HL-60/S4 (cell line): ENCODE data around the gene FN3K.

ENCODE experiments used
- in situ Hi-C: fragments of 300-500 bp; cut with MboI; formaldehyde crosslinking; loops from 2 replicates; pipeline ENCODE4 v1.14.3; 2022; ENCODE audit warnings: low sequenced_read_pairs

The FN3K gene

DNA sequence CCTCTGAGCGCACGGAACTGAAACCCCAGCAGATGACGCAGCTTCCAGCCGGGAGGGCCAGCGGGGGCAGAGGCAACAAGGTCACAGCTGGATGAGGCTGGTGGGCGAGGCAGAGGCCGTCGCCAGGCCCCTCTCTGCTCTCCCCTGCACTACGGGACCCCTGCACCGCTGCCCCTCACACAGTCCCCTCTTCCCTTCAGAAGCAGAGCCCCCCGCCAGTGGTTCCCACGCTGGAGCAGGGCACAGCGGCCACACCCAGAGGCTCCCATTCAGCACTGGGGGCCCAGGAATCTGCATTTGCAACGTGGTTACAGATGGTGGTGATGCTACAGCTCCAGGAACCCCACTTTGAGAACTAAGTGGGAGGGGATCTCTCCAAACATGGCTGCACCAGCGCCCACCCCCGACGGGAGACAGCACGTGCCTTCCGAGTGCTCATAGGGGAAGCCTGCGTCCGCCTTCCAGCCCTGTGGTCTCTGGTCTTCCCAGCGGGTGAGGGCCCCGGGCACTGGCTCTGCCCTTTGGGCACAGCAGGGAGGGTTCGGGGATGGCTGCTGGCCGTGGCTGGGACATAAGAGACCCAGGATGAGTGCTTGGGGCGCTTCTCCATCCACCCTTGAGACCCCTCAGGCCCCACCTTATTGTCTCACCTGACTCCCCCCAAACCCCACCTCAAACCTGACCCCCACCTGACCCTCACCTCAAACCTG, 32.2 kb upstream of the FN3K start:
- in situ Hi-C loops, result no loop called here

DNA sequence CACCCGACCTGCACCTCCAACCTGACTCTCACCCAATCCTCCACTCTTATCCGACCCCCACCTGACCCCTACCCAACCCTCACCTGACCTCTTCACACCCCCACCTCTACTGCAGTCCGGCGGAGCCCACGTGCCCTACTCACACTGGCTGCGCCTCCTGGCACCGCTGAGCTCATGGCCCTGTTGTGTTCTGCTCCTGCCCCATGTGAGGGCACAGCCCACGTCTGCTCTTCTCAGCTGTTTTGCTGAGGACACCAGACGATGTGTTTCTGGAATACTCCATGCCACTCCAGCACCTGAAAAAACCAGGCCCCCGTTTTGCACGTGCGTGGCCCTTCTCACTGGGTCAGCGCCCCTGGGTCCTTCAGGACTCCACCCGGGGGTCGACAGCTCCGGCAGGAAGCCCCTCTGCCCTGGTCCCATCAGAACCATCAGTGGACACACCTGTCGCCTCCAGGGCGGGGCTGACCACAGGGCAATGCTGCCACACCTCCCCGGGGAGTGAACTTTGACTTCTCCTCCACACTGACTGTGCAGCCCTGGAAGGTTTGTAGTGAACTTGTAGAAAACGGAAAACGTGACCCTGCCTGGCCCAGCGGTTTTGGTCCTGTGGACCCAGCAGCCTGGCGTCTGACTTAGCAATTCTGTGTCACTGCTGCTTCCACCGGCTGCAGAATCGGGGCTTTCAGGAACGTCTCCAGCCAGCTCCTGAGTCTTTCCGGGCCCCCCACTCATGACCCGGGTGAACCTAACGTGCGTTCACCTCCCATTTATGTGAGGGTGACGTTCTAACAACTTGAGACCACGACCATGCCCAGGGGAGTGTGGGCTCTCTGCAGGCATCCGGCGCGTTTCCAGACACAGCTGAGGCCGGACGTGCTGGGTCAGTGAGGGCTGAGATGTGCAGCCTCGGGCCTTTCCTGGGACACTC, 31.2 kb upstream of the FN3K start:
- in situ Hi-C loops, result no loop called here

DNA sequence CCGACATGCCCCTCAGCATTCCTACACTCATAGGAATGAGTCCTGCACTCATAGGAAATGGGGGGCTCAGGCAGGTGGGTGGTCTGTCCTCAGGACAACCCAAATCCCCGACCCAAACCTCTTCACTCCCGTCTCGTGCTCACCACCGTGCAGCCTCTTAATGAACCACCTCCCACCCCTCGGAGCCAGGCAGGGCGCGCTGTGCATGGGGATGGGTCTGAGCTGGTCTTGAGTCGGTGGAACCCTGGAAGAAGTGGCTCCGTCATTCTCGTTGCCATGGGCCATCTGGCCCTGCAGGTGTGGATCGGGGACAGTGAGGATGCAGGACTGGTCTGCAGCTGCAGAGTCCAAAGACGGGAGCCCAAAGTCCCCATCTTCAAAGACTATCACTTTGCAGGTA, 30.5 kb upstream of the FN3K start:
- in situ Hi-C loops, result no loop called here

DNA sequence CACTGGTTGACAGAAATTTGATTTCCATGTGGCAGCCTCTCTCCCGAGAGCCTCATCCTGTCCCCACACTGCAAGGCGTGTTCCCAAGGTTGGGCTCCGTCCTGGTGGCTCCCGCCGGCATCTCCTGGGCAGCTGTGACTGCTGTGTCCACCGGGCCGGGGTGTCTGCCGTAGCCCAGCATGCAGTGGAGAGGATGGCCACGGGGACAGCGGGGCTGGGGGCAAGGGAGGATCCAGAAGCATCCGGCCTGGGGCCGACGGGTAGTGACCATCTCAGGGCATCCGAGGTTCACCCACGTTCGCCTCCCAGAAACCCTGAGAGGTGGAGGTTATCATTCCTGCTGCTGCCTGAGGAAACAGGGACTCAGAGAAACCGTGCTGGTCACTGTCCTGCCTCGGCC, 29.7 kb upstream of the FN3K start:
- in situ Hi-C loops, result no loop called here

DNA sequence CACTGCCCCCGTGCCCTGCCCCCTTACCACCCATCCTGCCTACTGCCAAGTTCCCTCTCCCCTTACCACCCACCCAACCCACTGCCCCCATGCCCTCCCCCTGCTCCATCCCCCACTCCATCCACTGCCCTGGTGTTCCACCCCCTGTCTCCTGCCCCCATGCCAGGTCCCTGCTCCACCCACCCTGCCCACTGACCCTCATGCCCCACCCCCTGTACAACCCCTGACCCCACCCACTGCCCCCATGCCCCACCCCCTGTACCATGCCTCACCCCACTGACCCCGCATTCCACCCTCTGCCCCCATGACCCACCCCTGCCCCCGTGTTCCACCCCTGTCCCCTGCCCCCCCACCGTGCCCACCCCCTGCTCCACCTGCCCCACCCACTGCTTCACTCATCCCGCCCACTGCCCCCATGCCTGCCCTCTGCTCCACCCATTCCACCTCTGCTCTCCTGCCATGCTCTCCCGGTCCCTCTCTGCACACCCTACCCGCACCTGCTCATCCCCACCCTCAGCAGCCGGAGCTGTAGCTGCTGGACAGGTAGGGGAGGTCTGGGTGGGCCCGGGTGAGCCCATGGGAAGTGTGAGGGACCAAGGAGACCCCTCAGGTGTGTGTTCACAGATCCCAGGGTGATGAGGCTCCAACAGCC, 26.3 kb upstream of the FN3K start:
- in situ Hi-C loops, result no loop called here

DNA sequence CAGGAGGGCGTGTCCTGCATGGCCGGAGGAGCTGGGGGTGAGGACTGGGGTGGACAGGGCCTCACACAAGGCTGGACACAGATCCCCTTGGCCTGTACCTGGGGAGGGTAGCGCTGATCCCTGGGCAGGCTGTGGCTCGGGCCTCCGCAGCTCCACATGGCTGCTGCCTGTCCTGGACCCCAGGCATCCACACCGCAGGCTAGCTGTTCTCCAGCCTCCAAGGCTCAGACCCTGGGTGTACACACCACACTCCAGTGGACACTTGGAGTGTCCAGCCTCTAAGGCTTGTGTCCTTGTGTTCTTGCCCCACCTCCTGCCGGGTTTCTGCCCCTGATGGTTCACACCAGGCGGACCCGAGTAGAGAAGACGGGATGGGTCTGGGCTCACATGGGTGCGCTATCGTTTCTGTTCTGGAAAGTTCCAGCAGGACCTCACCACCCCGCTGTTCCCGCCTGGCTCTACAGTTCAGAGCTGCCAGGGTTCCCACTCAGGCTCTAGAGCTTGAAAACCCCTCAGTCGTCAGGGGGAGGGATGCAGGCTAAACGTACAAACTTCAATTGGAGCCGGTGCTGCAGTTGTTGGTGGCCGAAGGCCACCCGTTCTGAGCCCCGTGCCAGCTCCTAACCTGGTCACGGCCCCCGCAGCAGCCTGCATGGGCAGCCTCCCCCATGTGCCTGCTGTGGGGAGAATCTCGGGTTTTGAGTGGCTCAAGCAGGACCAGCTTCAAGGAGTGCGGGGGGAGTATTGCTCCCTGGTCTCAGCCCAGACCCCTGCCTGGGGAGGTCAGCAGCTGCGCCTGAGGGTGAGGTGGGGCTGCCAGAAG, 25.5 kb upstream of the FN3K start:
- in situ Hi-C loops, result no loop called here

DNA sequence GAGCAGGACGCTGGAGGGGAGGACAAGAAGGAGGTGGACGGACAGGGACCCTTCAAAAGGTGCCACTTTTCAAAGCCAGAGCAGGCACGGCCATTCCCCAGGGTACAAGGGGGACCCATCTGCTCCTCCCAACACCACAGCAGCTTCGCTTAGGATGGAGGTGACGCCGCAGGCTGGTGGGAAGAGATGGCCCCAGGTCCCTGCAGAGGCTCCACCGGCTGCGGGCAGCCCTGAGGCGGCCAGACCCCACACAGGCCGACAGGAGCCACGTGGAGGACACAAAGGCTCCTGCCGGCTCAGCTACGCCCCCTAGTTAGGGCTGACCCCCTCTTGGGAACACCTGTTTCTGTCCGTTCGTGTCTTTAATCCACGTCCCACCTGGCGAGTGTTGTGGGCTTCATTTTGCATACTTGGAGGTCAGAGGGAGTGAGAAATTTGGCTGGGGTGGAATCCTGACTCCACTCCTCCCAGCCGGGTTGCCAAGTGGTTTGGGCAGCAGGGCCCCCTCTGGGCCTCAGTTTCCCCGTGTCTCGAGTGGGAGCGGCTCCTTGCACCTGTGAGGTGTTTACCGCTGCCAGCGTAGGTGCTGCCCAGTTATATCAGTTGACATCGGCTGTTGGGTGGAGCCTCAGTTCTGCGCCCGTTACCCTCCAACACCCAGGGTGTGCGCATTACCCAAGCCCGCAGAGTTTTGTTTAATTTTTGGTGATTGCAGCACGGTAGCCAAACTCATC, 24.7 kb upstream of the FN3K start:
- in situ Hi-C loops, result no loop called here

DNA sequence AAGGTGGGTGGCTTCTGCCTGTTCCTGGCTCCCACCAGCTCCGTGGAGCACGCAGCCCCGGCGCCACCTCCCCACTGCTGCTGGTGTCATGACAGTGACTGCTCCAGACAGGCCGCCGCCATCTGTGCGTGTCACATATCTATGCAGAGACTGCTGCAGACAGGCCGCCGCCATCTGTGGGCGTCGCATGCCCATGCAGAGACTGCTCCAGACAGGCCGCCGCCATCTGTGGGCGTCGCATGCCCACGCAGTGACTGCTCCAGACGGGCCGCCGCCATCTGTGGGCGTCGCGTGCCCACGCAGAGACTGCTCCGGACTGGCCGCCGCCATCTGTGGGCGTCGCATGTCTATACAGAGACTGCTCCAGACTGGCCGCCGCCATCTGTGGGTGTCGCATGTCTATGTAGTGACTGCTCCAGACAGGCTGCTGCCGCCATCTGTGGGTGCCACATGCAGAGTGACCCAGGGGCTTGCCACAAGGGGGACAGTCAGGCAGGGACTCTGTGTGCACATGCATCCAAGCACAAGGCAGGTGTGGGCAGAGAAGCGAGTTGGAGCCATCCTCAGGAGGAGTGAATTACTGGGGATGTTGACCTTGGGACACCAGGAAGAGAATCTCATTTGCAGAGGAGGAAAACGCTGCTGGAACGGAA, 22.2 kb upstream of the FN3K start:
- in situ Hi-C loops, result no loop called here

DNA sequence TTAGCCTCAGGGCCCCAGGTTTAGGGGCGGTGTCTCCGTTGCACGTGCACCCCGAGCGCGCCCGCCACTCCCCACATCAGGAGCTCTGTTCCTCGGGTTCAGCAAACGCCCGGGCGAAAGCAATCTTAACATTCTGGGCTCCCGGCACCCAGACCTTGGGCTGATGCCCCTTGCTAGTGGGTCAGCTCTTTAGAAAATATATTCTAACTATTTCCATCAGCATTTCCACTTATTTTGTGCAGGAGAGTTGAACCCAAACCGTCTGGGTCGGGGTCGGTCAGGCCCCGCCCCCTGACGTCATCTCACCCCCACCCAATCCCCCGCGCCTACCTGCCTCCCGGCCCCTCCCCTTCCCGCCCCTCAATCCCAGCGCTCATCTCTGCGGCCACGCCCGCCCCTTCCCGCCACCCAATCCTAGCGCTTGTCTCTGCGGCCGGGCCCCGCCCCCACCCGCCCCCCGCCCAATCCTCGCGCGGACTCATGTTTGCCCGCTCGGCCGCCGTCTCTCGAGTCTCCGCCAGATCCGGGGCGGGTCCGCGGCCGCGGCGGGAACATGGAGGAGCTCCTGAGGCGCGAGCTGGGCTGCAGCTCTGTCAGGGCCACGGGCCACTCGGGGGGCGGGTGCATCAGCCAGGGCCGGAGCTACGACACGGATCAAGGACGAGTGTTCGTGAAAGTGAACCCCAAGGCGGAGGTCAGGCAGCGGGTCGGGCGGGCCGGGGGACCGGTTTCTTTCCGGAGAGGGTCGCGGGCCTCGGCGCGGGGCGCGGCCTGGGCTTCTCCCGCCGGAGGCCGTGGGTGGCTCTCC, 19.0 kb upstream of the FN3K start, which contains the start of gene FN3KRP:
TSS of gene FN3KRP (plus strand) at position 504 of the 808 bp plus-strand sequence. CDS start at position 554, 50 bp downstream.
- in situ Hi-C loops, result no loop called here

DNA sequence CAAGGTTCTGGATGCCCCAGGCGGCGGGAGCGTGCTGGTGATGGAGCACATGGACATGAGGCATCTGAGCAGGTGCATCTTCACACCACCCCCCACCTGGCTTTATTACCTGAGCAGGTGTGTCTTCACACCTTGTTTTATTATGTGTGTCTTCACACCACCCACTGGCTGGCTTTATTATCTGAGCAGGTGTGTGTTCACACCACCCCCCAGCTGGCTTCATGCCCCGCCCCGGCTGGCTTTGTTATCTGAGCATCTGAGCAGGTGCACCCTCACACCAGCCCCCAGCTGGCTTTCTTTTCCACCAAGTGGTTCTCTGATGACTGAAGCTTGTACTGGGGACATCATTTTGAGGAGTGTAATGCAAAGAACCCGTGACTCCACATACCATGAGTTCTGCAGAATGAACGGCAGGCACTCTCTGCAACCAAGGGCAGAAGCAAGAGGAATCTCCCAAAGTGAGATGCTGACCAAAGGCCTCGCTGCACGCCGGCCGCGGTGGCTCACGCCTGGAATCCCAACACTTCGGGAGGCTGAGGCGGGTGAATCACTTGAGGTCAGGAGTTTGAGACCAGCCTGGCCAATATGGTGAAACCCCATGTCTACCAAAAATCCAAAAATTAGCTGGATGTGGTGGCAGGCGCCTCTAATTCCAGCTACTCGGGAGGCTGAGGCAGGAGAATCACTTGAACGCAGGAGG, 16.3 kb upstream of the FN3K start:
- in situ Hi-C loops, result no loop called here

DNA sequence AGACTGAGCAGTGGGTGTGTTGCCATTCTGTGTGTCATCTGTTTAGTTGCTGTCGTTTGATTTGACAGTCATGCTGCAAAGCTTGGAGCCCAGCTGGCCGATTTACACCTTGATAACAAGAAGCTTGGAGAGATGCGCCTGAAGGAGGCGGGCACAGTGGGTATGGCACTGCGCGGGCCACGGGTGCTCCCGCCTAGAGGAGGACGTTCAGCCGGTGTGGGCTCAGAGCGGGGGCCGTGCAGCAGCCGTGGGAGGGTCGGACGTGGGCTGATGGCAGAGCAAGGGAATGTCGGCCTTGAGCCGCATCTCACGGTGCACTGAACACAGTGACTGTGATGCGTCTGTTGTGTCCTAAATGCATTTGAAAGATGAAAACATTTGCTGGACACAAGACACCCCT, 15.2 kb upstream of the FN3K start:
- in situ Hi-C loops, result no loop called here

DNA sequence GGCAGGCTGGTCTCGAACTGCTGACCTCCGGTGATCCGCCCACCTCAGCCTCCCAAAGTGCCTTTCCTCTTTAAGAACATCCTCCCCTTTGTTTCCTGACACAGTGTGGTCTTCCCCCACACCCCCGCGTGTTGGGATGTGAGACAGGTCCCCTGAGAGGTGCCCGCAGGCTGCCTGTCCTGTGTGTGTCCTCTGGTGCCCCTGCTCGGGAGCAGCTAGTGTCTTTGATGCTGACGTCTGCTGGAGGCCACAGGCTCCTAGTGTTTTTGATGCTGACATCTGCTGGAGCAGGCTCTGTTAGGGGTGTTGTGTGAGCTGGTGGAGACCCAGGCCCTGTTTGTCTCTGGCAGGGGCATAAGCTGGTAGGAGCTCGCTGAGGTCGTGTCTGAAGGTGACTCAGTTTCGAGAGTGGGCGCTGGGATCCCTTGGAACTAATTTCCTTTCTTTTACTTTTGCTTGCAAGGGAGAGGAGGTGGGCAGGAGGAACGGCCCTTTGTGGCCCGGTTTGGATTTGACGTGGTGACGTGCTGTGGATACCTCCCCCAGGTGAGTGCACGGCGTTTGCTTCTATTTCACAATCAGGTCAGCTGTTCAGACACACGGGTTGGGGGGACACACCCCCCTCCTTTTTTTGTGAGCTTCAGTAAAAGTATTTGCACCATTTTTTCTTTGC, 12.9 kb upstream of the FN3K start:
- in situ Hi-C loops, result no loop called here

DNA sequence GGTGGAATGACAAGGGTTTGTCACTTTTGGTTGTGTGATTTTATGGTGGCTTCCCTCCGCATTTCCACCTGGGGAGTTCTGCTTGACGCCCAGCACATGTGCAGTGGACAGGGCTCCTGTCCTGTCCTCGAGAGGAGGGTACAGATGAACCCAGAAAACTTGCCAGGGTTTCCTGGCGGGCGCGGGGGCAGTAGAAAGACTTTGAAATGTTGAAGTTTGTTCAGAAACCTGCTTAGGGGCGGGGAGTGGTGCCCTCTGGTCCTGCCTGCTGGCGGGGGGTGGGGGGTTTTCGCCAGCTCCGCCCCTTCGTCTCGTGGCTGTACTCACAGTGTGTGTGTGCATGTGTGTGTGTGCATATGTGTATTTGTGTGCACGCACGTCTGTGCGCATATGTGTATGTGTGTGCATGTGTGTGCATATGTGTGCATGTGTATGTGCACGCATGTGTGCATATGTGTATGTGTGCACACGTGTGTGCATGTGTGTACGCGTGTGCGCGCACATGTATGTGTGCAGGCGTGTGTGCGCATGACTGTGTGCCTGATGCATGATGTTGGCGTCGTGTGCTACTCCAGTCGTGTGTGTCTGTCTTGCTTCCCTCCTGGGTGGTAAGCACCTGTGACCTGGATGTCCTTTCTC, 12.1 kb upstream of the FN3K start:
- in situ Hi-C loops, result no loop called here

DNA sequence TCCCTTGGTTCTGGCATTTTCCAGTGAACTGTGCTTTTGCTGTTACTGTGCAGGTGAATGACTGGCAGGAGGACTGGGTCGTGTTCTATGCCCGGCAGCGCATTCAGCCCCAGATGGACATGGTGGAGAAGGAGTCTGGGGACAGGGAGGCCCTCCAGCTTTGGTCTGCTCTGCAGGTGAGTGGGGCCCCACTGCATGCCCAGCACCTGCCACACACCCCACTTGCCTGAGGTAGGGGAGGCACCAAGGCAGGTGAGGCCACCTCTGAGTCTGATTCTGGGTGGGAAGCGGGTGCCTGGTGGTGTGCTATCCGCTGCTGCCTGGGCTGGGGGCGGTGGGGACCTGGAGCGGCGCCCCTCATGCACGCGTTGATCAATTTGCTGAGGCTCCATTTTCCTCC, 9.0 kb upstream of the FN3K start:
- in situ Hi-C loops, result no loop called here

DNA sequence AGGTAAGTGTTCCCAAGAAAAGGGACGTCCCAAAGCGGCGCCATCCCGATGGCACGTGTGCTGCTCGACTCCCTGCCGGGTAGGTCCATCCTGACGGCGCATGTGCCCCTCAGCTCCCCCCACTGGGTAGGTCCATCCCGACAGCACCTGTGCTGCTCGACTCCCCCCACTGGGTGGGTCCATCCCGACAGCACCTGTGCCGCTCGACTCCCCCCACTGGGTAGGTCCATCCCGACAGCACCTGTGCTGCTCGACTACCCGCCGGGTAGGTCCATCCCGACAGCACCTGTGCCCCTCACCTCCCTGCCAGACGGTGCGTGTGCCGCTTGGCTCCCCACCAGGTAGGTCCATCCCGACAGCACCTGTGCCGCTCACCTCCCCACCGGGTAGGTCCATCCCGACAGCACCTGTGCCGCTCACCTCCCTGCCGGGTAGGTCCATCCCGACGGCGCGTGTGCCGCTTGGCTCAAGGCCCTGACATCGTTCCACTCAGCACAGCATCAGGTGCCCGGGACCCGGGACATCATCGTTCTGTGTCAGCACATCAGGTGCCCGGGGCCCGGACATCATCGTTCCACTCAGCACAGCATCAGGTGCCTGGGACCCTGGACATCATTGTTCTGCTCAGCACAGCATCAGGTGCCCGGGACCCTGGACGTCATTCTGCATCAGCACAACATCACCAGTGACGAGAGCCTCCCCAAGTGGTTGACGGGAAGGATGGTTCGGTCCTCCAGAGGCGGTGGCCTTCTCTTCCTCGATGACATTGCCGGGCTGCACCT, 5.7 kb upstream of the FN3K start:
- in situ Hi-C loops, result no loop called here

DNA sequence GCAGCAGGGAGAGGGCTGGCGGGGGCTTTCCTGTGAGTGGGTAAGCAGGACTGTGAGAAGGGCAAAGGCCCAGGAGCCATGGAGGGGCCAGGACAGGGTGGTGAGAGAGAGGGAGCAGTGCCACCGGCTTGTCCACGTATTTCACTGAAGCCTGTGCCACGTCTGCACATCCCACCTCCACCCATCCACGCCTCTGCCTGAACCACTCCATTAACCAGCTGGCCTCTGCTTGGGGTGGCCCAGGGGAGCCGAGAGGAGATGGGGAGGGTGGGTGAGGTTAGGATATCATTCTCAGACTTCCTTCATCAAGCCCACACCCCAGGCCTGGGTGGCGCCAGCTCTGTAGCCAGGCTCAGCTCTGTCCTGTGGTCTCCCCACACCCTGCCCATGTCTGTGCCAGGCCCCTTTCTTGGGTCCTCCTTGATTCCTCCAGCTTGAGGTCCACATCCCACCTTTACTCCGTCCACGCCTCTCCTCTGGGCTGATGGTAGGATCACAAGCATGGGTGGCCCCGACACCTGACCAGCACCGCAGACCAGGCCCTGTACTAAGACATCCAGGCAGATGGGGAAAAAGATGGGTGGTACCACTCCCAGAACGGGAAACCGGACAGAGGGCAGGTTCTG, 3.2 kb upstream of the FN3K start:
- in situ Hi-C loops, result no loop called here
